CD4-positive, alpha-beta T cell (primary cell): ENCODE measurements around the gene GSK3B. TPM values are rescaled to one million over a fixed set of nuclear protein-coding genes. Genes with fewer than 3 reads are reported as not detected.

Experiments used
- ATAC-seq: fragments of 200-7000 bp; cut with Tn5 transposase; one replicate; pipeline ENCODE4 v1.10.0; 2022; ENCODE audit warnings: mild to moderate bottlenecking; ENCODE audit not compliant: poor library complexity
- CTCF ChIA-PET: fragments of 350-600 bp; sonication (Branson Sonifier 250); formaldehyde crosslinking; loops from one replicate; lab custom pipeline; 2021; ENCODE audit warnings: antibody characterized with exemption, inconsistent platforms; lab: Charles Lee
- POLR2A ChIA-PET: fragments of 350-600 bp; sonication (Branson Sonifier 250); formaldehyde crosslinking; loops from one replicate; lab custom pipeline; 2021; ENCODE audit warnings: antibody characterized with exemption, inconsistent platforms; lab: Charles Lee
- DNase-seq, 14 experiments: peaks; one replicate each; pipeline ENCODE4 v3.0.0-alpha.2; 2013 to 2020; ENCODE audit warnings: mixed read lengths in 2 of 14
- H3K27ac ChIP-seq, 2 donors: one replicate each; pipeline versions ENCODE4 v1.5.1 to v1.7.0; 2013; ENCODE audit warnings: low read length in 2 of 2, low read depth in 1 of 2, mild to moderate bottlenecking in 1 of 2
- H3K27me3 ChIP-seq, 2 experiments: 1 replicate in 1 of 2; 2 replicates in 1 of 2; pipeline versions ENCODE4 v1.6.1 to v1.7.0; 2013; ENCODE audit warnings: low read length in 2 of 2, control low read depth in 1 of 2, mild to moderate bottlenecking in 1 of 2, moderate library complexity in 1 of 2; ENCODE audit not compliant: insufficient read depth in 2 of 2, control insufficient read depth in 1 of 2
- H3K36me3 ChIP-seq: one replicate; pipeline ENCODE4 v1.6.1; 2013; ENCODE audit warnings: low read length, control low read depth; ENCODE audit not compliant: insufficient read depth
- H3K4me1 ChIP-seq: one replicate; pipeline ENCODE4 v1.6.1; 2013; ENCODE audit warnings: low read length, control low read depth; ENCODE audit not compliant: insufficient read depth
- H3K4me3 ChIP-seq: one replicate; pipeline ENCODE4 v1.5.1; 2013; ENCODE audit warnings: mild to moderate bottlenecking, low read length, moderate library complexity
- H3K9me3 ChIP-seq, 2 experiments: 1 replicate in 1 of 2; 2 replicates in 1 of 2; pipeline versions ENCODE4 v1.6.1 to v1.7.0; 2013; ENCODE audit warnings: low read length in 2 of 2, mild to moderate bottlenecking in 2 of 2, control low read depth in 1 of 2, moderate library complexity in 1 of 2; ENCODE audit not compliant: control insufficient read depth in 1 of 2, insufficient read depth in 1 of 2
- H3K27ac Mint-ChIP-seq: one replicate; pipeline ENCODE4 v1.8.0; 2020; ENCODE audit warnings: mixed read lengths
- H3K27me3 Mint-ChIP-seq: one replicate; pipeline ENCODE4 v1.8.0; 2021; ENCODE audit warnings: mixed read lengths
- H3K36me3 Mint-ChIP-seq: one replicate; pipeline ENCODE4 v1.8.0; 2021; ENCODE audit warnings: low read depth, mixed read lengths
- H3K4me1 Mint-ChIP-seq: one replicate; pipeline ENCODE4 v1.8.0; 2021; ENCODE audit warnings: low read depth, mixed read lengths
- H3K4me3 Mint-ChIP-seq: one replicate; pipeline ENCODE4 v1.8.0; 2020; ENCODE audit warnings: mild to moderate bottlenecking, mixed read lengths
- H3K9me3 Mint-ChIP-seq: one replicate; pipeline ENCODE4 v1.8.0; 2020; ENCODE audit warnings: mixed read lengths
- intact Hi-C, 2 experiments: fragments of 100-400 bp; cut with DNase I in 1 of 2; cut with micrococcal nuclease in 1 of 2; formaldehyde crosslinking; loops; one replicate each; pipeline versions ENCODE4 v1.15.1 to v1.9.0; 2023 to 2025; cut with DNase I, micrococcal nuclease
- total RNA-seq, 174 experiments: library from RNA in 2 of 174; stranded (reverse) in 2 of 174; gene quantifications; one replicate each; pipeline ENCODE4 v1.2.3 and lab custom pipeline; 2021 to 2026
- TF ChIP-seq, protein P1 (sequence below): fragments of 200-600 bp; IDR thresholded peaks from one replicate; pipeline ENCODE4 v1.8.0; 2022; ENCODE audit warnings: antibody characterized with exemption, mild to moderate bottlenecking

The GSK3B gene
- total RNA-seq, 2 experiments from 2014 or later, result 27.9 to 29.1 TPM

DNA sequence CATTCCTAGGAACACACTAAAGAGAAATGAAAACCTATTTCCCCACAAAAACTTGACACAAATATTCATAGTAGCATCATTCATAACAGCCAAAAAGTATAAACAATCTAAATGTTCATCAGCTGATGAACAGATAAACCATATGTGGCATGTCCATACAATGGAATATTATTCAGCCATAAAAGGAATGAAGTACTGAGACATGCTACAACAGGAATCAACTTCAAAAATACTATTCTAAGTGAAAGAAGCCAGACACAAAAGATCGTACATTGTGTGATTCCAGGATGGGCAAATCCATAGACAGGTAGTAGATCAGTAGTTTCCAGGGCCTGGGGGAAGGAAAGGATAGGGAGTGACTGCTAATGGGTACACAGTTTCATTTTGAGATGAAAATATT lies 118.0 kb downstream of the GSK3B start:
- no peaks in the 10 kb centered on the region for H3K27me3 Mint-ChIP-seq
- Histone ChIP-seq H3K4me1 (no peaks in the 10 kb centered on the region), H3K27ac (no peak overlapping the region), H3K27me3 (no peaks in the 10 kb centered on the region), H3K36me3 (peaks cover 9% of the 10 kb centered on the region), H3K4me3 (no peak overlapping the region), H3K9me3 (peaks cover 0 to under 1% of the 10 kb centered on the region in 2 experiments)
- TF ChIP-seq, protein P1, sequence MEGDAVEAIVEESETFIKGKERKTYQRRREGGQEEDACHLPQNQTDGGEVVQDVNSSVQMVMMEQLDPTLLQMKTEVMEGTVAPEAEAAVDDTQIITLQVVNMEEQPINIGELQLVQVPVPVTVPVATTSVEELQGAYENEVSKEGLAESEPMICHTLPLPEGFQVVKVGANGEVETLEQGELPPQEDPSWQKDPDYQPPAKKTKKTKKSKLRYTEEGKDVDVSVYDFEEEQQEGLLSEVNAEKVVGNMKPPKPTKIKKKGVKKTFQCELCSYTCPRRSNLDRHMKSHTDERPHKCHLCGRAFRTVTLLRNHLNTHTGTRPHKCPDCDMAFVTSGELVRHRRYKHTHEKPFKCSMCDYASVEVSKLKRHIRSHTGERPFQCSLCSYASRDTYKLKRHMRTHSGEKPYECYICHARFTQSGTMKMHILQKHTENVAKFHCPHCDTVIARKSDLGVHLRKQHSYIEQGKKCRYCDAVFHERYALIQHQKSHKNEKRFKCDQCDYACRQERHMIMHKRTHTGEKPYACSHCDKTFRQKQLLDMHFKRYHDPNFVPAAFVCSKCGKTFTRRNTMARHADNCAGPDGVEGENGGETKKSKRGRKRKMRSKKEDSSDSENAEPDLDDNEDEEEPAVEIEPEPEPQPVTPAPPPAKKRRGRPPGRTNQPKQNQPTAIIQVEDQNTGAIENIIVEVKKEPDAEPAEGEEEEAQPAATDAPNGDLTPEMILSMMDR, result no peak
- H3K4me1 Mint-ChIP-seq, result peaks cover 44% of the 10 kb centered on the region
- ATAC-seq (no peak), DNase-seq (no peak)
- ChIA-PET POLR2A (no interaction called here), CTCF (no interaction called here)
- no peaks in the 10 kb centered on the region for H3K9me3 Mint-ChIP-seq
- intact Hi-C loops, result no loop called here
- no peak overlapping the region for H3K27ac Mint-ChIP-seq
- peaks cover 42% of the 10 kb centered on the region for H3K36me3 Mint-ChIP-seq
- no peak overlapping the region for H3K4me3 Mint-ChIP-seq

DNA sequence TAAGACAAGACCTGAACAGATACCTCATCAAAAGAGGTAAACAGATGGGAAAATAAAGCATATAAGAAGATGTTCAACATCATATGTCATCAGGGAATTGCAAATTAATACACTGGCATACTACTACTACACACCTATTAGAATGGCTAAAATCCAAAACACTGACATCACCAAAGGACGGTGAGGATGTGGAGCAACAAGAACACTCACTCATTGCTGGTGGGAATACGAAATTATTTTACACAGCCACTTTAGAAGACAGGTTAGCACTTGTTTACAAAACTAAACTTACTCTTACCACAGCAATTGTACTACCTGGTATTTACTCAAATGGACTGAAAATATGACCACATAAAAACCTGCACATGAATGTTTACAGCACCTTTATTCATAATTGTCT lies 119.6 kb downstream of the GSK3B start:
- Histone ChIP-seq H3K9me3 (no peaks in the 10 kb centered on the region), H3K27ac (no peak overlapping the region), H3K4me3 (no peak overlapping the region), H3K27me3 (no peaks in the 10 kb centered on the region), H3K4me1 (no peaks in the 10 kb centered on the region), H3K36me3 (peaks cover 9% of the 10 kb centered on the region)
- H3K27me3 Mint-ChIP-seq, result no peaks in the 10 kb centered on the region
- intact Hi-C loops, result no loop called here
- no peak for DNase-seq
- TF ChIP-seq, protein P1, result no peak
- peaks cover 35% of the 10 kb centered on the region for H3K36me3 Mint-ChIP-seq
- H3K4me3 Mint-ChIP-seq, result no peak overlapping the region
- H3K27ac Mint-ChIP-seq, result no peak overlapping the region
- ChIA-PET POLR2A (no interaction called here), CTCF (no interaction called here)
- no peaks in the 10 kb centered on the region for H3K9me3 Mint-ChIP-seq
- no peak for ATAC-seq
- peaks cover 49% of the 10 kb centered on the region for H3K4me1 Mint-ChIP-seq

DNA sequence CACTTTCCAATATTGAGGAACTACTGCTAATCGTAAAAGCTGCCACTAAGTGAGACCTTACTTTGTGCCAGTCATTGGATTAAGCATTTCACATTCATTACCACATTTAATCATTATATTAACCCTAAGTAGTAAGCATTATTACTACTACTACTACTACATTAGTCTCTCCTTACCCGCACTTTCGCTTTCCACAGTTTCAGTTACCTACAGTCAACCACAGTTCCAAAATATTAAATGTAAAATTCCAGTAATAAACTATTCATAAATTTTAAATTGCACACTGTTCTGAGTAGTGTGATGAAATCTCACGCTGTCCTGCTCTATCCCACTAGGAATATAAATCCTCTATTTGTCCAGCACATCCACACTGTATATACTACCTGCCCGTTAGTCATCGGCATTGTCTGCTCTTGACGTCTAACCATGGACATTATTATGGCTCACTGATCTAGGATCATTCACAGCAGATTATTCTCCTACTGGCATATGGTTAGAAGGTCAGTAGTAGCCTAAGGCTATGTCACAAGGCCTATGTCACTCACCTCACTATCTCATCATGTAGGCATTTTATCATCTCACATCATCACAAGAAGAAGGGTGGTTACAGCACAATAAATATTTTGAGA lies 121.1 kb downstream of the GSK3B start:
- POLR2A ChIA-PET, result no interaction called here
- no peak for DNase-seq
- H3K36me3 ChIP-seq, result peaks cover 9% of the 10 kb centered on the region
- TF ChIP-seq, protein P1, result no peak
- CTCF ChIA-PET, result no interaction called here
- no peaks in the 10 kb centered on the region for H3K9me3 Mint-ChIP-seq
- no peak overlapping the region for H3K4me3 Mint-ChIP-seq
- no peaks in the 10 kb centered on the region for H3K27me3 ChIP-seq
- ATAC-seq, result no peak
- H3K27ac ChIP-seq, result no peak overlapping the region
- H3K27ac Mint-ChIP-seq, result no peak overlapping the region
- H3K27me3 Mint-ChIP-seq, result no peaks in the 10 kb centered on the region
- H3K4me1 Mint-ChIP-seq, result peaks cover 46% of the 10 kb centered on the region
- H3K36me3 Mint-ChIP-seq, result peaks cover 24% of the 10 kb centered on the region
- no peak overlapping the region for H3K4me3 ChIP-seq
- H3K4me1 ChIP-seq, result no peaks in the 10 kb centered on the region
- intact Hi-C loops, result no loop called here
- H3K9me3 ChIP-seq, result no peaks in the 10 kb centered on the region
